PC-9 (cell line): ENCODE measurements around the gene SGK1. TPM values are rescaled to one million over a fixed set of nuclear protein-coding genes. Genes with fewer than 3 reads are reported as not detected.
"Not testable (repeated sequence)": the region's sequence is repeated elsewhere in the genome, so short reads cannot be mapped to it uniquely, and the experiment has no call there.

Experiments
- BruUV-seq: library from RNA; stranded (reverse); fragments of 400-500 nt; replicated peaks from 2 replicates; lab custom pipeline; 2021; lab: Mats Ljungman, UMichigan
- CTCF ChIA-PET: fragments of 300-600 bp; sonication (Branson Sonifier 250); formaldehyde crosslinking; loops from one replicate; lab custom pipeline; 2022; ENCODE audit warnings: antibody characterized with exemption; lab: Charles Lee
- POLR2A ChIA-PET: fragments of 300-600 bp; sonication (Branson Sonifier 250); formaldehyde crosslinking; loops from one replicate; lab custom pipeline; 2022; ENCODE audit warnings: antibody characterized with exemption; ENCODE audit not compliant: unreplicated experiment; lab: Charles Lee
- DNase-seq, 2 experiments: peaks; one replicate each; pipeline versions ENCODE4 v3.0.0 to v3.0.0-alpha.2; 2015 to 2022; ENCODE audit warnings: mixed read lengths in 1 of 2
- H2AFZ ChIP-seq: fragments of 200-600 bp; sonication (generic); 2 replicates; pipeline ENCODE4 v1.8.1; 2017; ENCODE audit warnings: antibody characterized with exemption
- H3F3A ChIP-seq: fragments of 200-600 bp; sonication (generic); 2 replicates; pipeline ENCODE4 v1.8.1; 2017; ENCODE audit warnings: antibody characterized with exemption, mild to moderate bottlenecking, low read depth; ENCODE audit not compliant: insufficient read depth
- H3K27ac ChIP-seq: fragments of 200-600 bp; sonication (generic); 2 replicates; pipeline ENCODE4 v1.6.1; 2016; ENCODE audit warnings: mixed run types
- H3K27me3 ChIP-seq: fragments of 200-600 bp; sonication (generic); 2 replicates; pipeline ENCODE4 v1.6.1; 2016; ENCODE audit warnings: low read depth, mixed run types; ENCODE audit not compliant: insufficient read depth
- H3K36me3 ChIP-seq: fragments of 200-600 bp; sonication (generic); 2 replicates; pipeline ENCODE4 v1.6.1; 2016; ENCODE audit warnings: low read depth, mixed run types
- H3K4me1 ChIP-seq: fragments of 200-600 bp; sonication (generic); replicated peaks from 2 replicates; pipeline ENCODE4 v1.6.1; 2016; ENCODE audit warnings: mixed run types; ENCODE audit not compliant: insufficient read depth
- H3K4me2 ChIP-seq: fragments of 200-600 bp; sonication (generic); 2 replicates; pipeline ENCODE4 v1.6.1; 2017; ENCODE audit warnings: mixed run types
- H3K4me3 ChIP-seq: fragments of 200-600 bp; sonication (generic); 2 replicates; pipeline ENCODE4 v1.6.1; 2016; ENCODE audit warnings: mixed run types
- H3K79me2 ChIP-seq: fragments of 200-600 bp; sonication (generic); 2 replicates; pipeline ENCODE4 v1.6.1; 2017; ENCODE audit warnings: low read depth, mixed run types
- H3K9me2 ChIP-seq: fragments of 200-600 bp; sonication (generic); 2 replicates; pipeline ENCODE4 v1.8.1; 2017; ENCODE audit warnings: mild to moderate bottlenecking; ENCODE audit not compliant: insufficient read depth
- H3K9me3 ChIP-seq: fragments of 200-600 bp; sonication (generic); 2 replicates; pipeline ENCODE4 v1.8.1; 2016; ENCODE audit warnings: low read depth; ENCODE audit not compliant: insufficient read depth
- H4K20me1 ChIP-seq: fragments of 200-600 bp; sonication (generic); 2 replicates; pipeline ENCODE4 v1.8.1; 2017; ENCODE audit not compliant: insufficient read depth
- CTCF ChIP-seq: fragments of 200-600 bp; sonication (generic); conservative IDR thresholded peaks from 2 replicates; pipeline ENCODE4 v1.6.1; 2017; ENCODE audit warnings: mixed run types, antibody characterized with exemption, mild to moderate bottlenecking, moderate library complexity
- EZH2 ChIP-seq: fragments of 200-600 bp; sonication (generic); IDR thresholded peaks from 2 replicates; pipeline ENCODE4 v1.8.0; 2017; ENCODE audit warnings: antibody characterized with exemption, low read depth
- intact Hi-C: fragments of 100-400 bp; cut with micrococcal nuclease; formaldehyde crosslinking; loops from one replicate; pipeline ENCODE4 v1.10.0; 2022; ENCODE audit not compliant: unreplicated experiment
- total RNA-seq: library from RNA; stranded (reverse); gene quantifications from 2 replicates; pipeline ENCODE4 v1.2.3, GENCODE V29; 2021

SGK1 gene
- total RNA-seq, 1 experiment from 2014 or later: 11.3 TPM

DNA sequence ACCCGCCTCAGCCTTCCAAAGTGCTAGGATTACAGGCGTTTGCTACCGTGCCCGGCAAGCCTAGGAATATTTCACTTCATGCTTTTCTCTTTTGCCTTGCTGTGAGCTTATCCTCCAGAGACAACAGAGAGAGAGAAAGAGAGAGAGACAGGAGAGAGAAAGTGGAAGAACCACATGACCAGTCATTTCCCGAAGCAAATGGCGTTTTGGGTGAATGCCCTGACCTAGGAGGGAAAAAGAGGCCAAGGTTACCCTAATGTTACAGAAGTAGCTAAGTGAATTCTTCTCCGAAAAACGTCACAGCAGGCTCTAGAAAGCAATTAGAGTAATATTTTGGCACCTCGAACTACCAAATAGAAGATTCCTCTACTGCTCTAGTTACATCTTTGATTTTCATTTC, 9.1 kb downstream of the SGK1 start:
- Histone ChIP-seq H4K20me1 (no peaks in the 10 kb centered on the region), H3F3A (no peaks in the 10 kb centered on the region), H3K79me2 (no peaks in the 10 kb centered on the region), H3K36me3 (no peaks in the 10 kb centered on the region), H3K9me3 (no peaks in the 10 kb centered on the region), H3K4me3 (no peak overlapping the region), H3K4me2 (no peak overlapping the region), H3K27me3 (no peaks in the 10 kb centered on the region), H2AFZ (no peak overlapping the region), H3K4me1 (no peaks in the 10 kb centered on the region), H3K27ac (no peak overlapping the region), H3K9me2 (no peaks in the 10 kb centered on the region)
- TF ChIP-seq EZH2 (no peak), CTCF (no peak)
- intact Hi-C loops: no loop called here
- DNase-seq: no peak
- ChIA-PET CTCF (no interaction called here), POLR2A (interaction anchor here (0.6 kb wide), 1 partner anchor 220 kb away, joined by 3 read pairs; no protein-coding TSS in a partner anchor)
- no TSS peak for BruUV-seq

- Histone ChIP-seq H3K4me3 (no peak overlapping the region), H3K79me2 (no peaks in the 10 kb centered on the region), H3F3A (no peaks in the 10 kb centered on the region), H2AFZ (no peak overlapping the region), H4K20me1 (no peaks in the 10 kb centered on the region), H3K9me3 (no peaks in the 10 kb centered on the region), H3K27ac (no peak overlapping the region), H3K9me2 (no peaks in the 10 kb centered on the region), H3K4me1 (no peaks in the 10 kb centered on the region), H3K4me2 (no peak overlapping the region), H3K36me3 (no peaks in the 10 kb centered on the region), H3K27me3 (no peaks in the 10 kb centered on the region)
- CTCF ChIA-PET: no interaction called here
- no TSS peak for BruUV-seq
- intact Hi-C loops: no loop called here
- DNase-seq: no peak
- POLR2A ChIA-PET: no interaction called here
- TF ChIP-seq CTCF (no peak), EZH2 (no peak)
These were observed 10.0 kb downstream of the SGK1 start for GRCh38 chr6:134307870-134308269.

GRCh38 chr6:134307075-134307474, 10.8 kb downstream of the SGK1 start:
- TF ChIP-seq CTCF (no peak), EZH2 (no peak)
- CTCF ChIA-PET: no interaction called here

GRCh38 chr6:134304381-134304780, 13.5 kb downstream of the SGK1 start:
- H3K36me3 ChIP-seq, POLR2A ChIA-PET, H3K4me2 ChIP-seq, H3K9me2 ChIP-seq, CTCF ChIA-PET, H3K27me3 ChIP-seq, H2AFZ ChIP-seq, H3K79me2 ChIP-seq, DNase-seq, H3K4me3 ChIP-seq, intact Hi-C loops, H3K9me3 ChIP-seq, H3K4me1 ChIP-seq, H4K20me1 ChIP-seq, H3K27ac ChIP-seq, BruUV-seq, H3F3A ChIP-seq: not testable (repeated sequence)

More at GRCh38 chr6:134307075-134307474, 10.8 kb downstream of the SGK1 start:
- POLR2A ChIA-PET: no interaction called here
- no peak overlapping the region for H3K4me2 ChIP-seq
- H3K36me3 ChIP-seq: no peaks in the 10 kb centered on the region
- no peaks in the 10 kb centered on the region for H3K9me2 ChIP-seq
- DNase-seq: no peak
- no peak overlapping the region for H3K4me3 ChIP-seq
- H3K27ac ChIP-seq: no peak overlapping the region
- H4K20me1 ChIP-seq: no peaks in the 10 kb centered on the region
- H3F3A ChIP-seq: no peaks in the 10 kb centered on the region
- intact Hi-C loops: no loop called here
- H3K79me2 ChIP-seq: no peaks in the 10 kb centered on the region
- H3K9me3 ChIP-seq: no peaks in the 10 kb centered on the region
- no peak overlapping the region for H2AFZ ChIP-seq
- no TSS peak for BruUV-seq
- H3K27me3 ChIP-seq: no peaks in the 10 kb centered on the region
- no peaks in the 10 kb centered on the region for H3K4me1 ChIP-seq
